AG09319 (cell line): ENCODE measurements around the gene ZNF346.

Experiments used
- DNase-seq: peaks from one replicate; pipeline ENCODE4 v3.0.0-alpha.2; 2010; ENCODE audit warnings: low read depth; ENCODE audit errors: extremely low read depth
- TF ChIP-seq, protein P1 (sequence below): IDR thresholded peaks from 2 replicates; pipeline ENCODE4 v1.5.1; 2011; ENCODE audit warnings: low read depth, mild to moderate bottlenecking, inconsistent platforms, low read length, moderate library complexity

Gene ZNF346

DNA sequence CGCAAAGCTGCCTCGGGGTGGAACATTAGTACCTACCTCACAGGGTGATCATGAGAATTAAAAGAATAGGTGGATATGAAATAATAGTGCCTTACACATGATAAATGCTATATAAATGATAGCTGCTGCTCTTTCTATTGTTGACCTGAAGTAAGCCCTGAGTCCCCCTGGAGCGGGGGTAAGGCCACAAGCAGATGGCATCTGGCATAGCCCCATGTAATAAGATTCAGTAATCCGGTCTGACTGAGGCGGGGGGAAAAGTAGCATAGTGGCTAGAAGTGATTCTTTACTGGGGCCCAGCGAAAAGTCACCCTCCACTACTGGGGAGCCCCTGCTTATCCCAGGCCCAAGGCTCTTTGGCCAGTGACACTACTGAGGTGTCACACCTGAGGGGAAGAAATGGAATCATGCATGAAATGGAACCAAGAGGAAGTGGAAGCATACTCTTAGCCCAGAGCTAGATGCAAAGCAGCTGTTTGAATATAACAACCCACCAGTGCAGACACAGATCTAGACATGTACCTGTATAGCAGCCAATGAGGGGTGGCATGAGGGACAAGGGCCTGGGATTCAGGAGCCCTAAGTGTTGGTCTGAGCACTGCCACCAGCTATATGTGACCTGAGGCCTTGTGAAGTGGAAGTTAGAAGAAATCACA lies 48.2 kb downstream of the ZNF346 start:
- TF ChIP-seq, protein P1, sequence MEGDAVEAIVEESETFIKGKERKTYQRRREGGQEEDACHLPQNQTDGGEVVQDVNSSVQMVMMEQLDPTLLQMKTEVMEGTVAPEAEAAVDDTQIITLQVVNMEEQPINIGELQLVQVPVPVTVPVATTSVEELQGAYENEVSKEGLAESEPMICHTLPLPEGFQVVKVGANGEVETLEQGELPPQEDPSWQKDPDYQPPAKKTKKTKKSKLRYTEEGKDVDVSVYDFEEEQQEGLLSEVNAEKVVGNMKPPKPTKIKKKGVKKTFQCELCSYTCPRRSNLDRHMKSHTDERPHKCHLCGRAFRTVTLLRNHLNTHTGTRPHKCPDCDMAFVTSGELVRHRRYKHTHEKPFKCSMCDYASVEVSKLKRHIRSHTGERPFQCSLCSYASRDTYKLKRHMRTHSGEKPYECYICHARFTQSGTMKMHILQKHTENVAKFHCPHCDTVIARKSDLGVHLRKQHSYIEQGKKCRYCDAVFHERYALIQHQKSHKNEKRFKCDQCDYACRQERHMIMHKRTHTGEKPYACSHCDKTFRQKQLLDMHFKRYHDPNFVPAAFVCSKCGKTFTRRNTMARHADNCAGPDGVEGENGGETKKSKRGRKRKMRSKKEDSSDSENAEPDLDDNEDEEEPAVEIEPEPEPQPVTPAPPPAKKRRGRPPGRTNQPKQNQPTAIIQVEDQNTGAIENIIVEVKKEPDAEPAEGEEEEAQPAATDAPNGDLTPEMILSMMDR = no peak
- no peak for DNase-seq

DNA sequence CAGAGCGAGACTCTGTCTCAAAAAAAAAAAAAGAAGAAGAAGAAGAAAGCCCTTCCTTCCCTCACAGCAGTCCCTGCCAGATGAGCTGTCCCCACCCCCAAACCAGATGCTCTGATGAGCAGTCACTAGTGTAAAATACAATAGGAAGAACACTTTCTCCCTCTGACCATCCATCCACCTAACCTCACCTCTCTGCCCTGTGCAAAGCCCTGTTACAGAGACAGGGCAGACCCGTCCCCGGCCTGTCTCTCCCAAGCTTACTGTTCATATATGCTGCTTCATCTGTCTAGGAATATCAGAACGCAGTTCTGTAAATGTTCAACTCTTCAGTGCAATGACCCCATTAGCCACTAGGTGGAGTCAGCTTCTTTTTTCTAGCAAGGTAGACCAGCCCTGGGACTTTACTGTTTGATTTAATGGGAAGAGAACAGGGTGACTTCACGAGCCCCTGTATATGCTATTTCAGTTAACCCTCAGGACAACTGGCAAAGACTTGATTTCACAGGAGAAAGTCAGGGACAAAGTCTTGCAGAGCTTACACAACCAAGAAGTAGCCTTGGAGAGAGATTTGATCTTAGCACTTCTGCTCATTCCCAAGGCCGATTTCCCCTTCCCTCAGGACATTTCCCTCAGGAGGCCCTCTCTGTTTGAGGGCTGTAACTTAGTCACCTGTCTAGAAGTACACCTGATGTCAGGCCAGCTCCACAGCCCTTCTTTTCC lies 49.3 kb downstream of the ZNF346 start:
- TF ChIP-seq, protein P1 = peak; percentile 94
- peak; percentile 49 for DNase-seq

DNA sequence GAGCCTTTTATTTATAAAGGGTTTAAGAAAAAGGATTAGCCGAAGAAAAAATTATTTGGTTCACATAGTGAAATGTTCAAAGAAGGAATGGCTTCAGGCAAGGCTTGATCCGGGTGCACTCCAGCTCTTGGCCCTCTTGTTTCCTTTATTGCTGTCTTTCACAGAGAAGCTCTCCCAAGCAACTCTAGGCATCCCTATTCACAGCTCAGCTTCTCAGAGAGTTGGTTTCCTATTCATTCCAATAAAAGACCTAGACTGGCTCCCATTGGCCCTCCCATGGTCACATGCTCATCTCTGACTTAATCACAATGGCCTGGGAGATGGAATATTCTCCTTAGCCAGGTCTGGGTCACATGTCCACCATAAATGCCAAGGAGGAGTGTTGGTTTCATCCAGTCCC lies 54.8 kb downstream of the ZNF346 start:
- TF ChIP-seq, protein P1 = no peak
- DNase-seq = no peak

DNA sequence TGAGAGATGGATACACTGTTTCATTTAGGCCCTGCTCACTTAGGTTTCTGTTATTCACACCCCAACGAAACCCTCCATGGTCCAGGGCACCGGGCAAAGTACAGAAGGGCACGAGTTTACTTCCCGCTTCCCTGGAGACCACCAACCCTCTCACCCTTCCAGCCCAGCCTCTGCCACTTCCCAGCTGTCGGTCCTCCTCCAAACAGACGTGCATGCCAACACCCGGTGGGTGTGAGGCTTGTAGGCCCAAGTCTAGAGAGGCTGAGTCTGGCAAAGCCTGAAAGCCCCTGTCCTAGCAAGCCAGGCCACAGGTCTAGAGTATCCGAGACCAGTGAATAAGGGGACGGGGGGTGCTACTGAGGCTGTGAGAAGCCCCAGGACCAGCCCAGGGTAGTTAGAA lies 57.1 kb downstream of the ZNF346 start:
- DNase-seq = no peak
- TF ChIP-seq, protein P1 = no peak

DNA sequence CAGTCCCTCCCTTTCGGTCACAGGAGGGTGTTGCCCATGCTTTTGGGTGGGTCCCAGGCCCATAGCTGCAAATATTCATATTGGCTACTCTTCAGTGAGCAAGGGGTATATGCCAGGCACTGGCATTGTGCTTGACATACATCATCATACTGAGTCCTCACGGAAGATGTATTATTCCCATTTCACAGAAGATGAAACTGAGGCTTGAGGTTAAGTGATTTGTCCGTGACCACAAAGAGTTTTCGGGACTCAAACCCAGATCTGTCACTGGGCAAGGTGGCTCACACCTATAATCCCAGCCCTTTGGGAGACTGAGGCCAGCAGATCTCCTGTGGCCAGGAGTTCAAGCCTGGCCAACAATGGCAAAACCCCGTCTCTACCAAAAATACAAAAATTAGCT lies 57.8 kb downstream of the ZNF346 start:
- TF ChIP-seq, protein P1 = no peak
- no peak for DNase-seq

DNA sequence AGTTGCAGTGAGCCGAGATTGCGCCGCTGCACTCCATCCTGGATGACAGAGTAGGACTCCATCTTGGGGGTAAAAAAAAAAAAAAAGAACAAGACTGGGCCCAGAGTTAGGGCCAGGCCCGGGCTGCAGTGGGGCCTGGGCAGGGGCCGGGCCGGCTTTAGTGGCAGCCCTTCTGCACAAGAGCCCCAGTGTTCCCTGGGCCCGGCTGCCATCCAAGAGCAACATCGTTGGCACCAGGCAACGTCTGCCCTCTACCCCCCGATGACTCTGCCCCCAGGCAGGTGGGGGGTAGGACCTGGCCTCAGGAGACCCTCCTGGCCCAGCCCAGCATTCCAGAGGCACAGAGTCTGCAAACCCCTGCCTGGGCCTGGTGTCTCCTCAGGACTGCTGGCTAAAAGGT lies 59.4 kb downstream of the ZNF346 start:
- no peak for DNase-seq
- TF ChIP-seq, protein P1 = no peak

DNA sequence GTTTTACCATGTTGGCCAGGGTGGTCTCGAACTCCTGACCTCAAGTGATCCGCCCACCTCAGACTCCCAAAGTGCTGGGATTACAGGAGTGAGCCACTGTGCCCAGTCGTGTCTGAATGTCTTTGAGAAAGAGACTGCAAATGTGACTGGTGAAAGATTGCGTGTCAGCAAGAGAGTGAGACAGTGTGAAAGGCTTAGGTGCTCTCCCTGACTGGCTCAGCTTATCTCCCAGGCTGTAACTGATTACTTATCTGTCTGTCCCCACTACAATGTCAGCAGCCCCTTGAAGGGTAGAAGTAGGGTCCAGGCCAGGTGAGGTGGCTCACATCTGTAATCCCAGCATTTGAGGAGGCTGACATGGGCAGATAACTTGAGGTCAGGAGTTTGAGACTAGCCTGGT lies 60.9 kb downstream of the ZNF346 start:
- DNase-seq = no peak
- TF ChIP-seq, protein P1 = no peak
